ENCODE results near the gene PUS3.

The PUS3 gene

DNA sequence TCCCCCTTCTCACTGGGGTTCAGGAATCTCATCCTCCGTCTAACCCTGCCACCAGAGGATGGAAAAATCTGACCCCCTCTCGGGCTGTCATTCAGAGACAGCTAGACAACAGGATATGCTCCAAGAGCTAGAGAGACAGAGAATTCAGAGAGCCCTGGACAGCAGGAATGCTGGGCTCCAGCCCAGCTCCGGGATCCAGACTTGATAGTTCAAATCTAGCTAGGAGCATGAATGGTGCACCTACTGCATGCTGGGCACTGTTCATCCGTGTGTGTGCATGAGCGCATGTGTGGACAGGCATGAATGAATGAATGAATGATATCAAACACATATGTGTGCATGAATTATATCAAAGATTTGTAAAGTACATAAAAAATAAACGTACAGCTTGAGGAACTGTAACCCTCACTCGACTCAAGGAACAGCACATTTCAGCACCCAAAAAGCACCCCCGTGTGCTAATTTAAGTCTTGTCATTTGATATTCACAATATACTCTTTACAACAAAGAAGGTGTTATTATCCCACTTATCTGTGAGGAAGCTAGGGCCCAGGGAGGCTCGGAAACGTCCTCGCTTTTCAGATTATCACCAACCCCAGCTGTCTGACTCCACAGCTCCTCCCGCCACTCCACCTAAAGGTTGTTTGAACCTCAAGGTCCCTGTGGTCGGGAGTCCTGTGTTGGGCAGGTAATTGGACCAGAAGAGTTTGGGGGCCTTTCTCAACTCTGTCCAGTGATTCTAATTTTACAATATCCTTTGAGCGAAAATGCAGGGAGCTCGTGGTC lies 42.2 kb upstream of the PUS3 start:
- TF ChIP-seq, protein P1, sequence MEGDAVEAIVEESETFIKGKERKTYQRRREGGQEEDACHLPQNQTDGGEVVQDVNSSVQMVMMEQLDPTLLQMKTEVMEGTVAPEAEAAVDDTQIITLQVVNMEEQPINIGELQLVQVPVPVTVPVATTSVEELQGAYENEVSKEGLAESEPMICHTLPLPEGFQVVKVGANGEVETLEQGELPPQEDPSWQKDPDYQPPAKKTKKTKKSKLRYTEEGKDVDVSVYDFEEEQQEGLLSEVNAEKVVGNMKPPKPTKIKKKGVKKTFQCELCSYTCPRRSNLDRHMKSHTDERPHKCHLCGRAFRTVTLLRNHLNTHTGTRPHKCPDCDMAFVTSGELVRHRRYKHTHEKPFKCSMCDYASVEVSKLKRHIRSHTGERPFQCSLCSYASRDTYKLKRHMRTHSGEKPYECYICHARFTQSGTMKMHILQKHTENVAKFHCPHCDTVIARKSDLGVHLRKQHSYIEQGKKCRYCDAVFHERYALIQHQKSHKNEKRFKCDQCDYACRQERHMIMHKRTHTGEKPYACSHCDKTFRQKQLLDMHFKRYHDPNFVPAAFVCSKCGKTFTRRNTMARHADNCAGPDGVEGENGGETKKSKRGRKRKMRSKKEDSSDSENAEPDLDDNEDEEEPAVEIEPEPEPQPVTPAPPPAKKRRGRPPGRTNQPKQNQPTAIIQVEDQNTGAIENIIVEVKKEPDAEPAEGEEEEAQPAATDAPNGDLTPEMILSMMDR (IDR thresholded peaks at IDR 0.05; ENCODE audit: low read length, missing control alignments): no peak
- no peak overlapping the region for H3K4me3 ChIP-seq (replicated peaks; ENCODE audit: low read depth, low read length)
- no peak for DNase-seq (ENCODE audit: low read depth)

DNA sequence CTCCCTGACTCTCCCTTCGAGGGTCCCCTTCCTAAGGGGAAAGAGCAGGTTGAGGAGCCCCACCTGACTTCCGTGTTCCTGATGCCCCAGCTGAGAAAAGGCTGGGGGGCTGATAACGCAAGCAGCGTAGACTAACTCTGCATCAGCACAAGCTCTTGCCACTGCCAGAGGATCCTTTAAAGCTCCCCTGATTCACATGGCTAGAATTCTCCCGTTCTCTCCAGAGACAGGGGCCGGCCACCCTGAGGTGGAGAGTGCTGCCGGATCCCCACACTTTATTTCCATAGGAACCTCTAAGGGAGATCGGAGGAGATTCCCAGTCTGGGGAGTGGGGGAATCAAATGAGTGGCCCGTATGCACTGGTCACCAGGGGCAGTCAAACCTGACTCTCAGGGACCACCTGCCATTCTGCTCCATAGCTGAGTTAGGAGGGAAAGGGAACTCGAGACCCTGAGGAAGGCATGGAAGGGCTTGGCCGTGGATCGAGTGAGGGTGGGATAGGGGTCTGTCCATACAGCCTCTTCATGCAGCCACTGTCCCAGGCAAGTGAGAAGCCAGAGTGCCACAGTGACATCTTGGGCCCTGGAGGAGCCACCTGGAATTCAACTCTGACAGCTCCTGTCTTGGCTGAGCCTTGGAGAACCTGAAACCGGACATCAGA lies 41.5 kb upstream of the PUS3 start:
- TF ChIP-seq, protein P1 (IDR thresholded peaks at IDR 0.05; ENCODE audit: low read length, missing control alignments): no peak
- DNase-seq (ENCODE audit: low read depth): no peak

DNA sequence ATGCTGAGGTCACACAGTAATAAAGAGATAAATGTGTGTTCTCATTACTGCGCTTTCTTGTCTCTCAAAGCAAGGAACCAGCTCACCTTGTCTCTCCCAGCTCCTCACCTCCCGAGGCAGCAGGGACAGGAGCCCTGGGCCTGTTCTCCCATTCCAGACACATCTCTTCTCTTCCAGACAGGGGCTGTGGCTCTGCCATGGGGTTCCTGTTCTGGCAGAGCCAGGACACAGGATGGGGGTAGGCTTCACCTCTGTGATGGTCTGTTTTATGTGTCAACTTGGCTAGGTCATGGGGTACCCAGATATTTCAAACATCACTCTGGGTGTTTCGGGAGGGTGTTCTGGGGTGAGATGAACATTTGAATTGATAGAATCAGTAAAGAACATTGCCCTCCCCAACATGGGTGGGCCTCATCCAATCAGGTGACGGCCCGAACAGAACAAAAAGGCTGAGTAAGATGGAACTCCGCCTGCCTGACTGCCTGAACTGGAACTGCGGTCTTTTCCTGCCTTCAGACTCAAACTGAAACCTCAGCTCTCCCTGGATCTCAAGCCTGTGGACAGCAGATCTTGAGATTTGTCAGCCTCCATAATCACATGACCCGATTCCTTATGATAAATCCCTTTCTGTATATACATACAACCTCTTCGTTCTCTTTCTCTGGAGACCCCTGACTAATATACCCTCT lies 40.8 kb upstream of the PUS3 start:
- H3K4me3 ChIP-seq (replicated peaks; ENCODE audit: low read depth, low read length): no peak overlapping the region
- DNase-seq (ENCODE audit: low read depth): no peak
- TF ChIP-seq, protein P1 (IDR thresholded peaks at IDR 0.05; ENCODE audit: low read length, missing control alignments): no peak

More for the DNA sequence above, 41.5 kb upstream of the PUS3 start:
- H3K4me3 ChIP-seq (replicated peaks; ENCODE audit: low read depth, low read length): no peak overlapping the region

DNA sequence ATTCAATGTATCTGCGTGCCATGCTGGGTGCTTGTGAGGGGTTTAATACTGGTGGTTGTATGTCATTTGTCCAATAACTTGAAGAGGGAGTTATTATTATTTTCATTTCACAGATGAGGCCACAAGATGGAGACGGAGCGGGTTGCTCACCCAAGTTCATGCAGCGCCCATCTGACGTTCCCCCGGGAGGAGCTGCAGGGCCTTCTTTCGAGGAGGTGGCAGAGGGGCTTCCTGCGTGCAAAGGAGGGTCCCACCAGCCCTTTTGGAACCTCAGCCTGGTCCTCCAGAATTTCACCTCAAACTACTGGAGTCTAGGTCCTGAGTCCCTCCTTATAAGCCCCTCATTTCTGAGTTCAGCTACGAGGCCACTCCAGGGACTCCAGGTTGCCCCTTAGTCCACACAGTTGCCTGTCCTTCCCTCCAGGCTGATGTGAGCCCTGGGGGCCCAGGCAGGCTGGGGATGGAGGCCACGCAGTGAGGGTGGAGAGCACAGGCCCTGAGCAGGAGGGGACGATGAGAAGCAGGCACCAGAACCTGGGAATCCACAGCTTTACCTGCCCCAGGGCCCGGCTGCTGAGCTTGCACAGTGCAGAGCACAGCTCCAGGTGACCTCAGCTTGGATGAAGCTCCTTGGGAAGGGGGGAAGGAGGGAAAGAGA lies 39.9 kb upstream of the PUS3 start:
- TF ChIP-seq, protein P1 (IDR thresholded peaks at IDR 0.05; ENCODE audit: low read length, missing control alignments): no peak
- no peak for DNase-seq (ENCODE audit: low read depth)
- no peak overlapping the region for H3K4me3 ChIP-seq (replicated peaks; ENCODE audit: low read depth, low read length)

DNA sequence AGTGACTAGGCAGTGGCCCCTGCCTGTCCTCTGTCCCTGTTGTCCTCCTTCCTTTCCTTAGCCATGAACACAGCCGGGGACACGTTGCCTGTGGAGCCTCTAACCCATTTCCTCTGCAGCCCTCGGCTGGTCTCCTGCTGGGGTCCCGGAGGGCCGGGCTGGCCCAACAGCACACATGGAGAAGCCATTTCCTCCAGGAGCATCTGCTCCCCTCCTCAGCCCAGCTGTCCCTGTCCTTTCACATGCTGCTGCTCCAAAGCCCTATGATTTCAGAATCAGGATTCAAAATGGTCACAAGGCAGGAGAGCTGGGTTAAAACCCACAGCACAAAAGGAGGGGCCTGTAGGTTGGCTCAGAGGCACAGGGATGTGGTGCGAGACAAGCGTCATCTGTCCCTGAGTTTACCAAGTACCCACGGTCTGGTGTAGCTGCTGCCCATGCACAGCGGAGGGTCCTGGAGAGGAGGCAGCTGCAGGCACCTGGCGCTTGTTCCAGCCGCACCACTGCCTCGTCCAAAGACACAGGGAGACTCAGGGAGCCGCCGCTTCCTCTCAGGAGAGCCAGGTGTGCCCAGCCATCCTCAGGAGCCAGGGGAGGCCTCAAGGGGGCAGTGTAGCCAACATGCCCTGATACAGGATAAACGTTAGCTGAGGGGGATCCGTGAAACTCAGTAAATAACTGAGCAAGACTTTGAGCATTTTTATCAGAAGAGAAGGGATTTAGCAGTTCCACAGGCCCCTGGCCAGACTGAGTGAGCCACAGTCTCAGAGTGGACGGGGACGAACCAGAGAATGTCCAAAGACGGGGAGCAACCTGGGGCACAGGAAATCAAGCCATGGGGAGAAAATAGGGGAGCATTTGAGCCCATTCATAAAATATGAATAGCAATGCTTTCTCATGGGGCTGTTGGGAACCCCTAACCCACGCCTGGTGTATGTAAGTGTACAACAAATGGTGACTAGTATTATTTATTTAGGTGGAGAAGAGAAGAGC lies 38.9 kb upstream of the PUS3 start:
- peak; percentile 34 for DNase-seq (ENCODE audit: low read depth)
- TF ChIP-seq, protein P1 (IDR thresholded peaks at IDR 0.05; ENCODE audit: low read length, missing control alignments): peak; percentile 70
- no peak overlapping the region for H3K4me3 ChIP-seq (replicated peaks; ENCODE audit: low read depth, low read length)

DNA sequence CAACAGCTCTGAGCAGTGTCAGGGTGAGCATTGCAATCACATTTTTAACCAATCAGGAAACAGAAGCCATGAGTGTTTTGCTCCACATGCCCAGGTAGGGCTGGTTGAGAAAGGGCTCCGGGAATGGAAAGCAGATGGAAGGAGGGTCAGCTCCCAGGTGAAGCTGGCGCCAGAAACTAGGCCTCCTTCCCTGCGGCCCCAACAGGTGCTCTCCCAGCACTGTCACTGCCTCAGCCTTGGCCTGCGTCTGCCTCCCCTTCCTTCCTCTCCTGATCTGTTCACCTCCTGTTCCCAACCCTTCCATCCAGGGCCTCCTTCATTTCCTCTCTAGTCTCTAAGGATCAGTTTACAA lies 38.2 kb upstream of the PUS3 start:
- H3K4me3 ChIP-seq (replicated peaks; ENCODE audit: low read depth, low read length): no peak overlapping the region
- no peak for DNase-seq (ENCODE audit: low read depth)
- TF ChIP-seq, protein P1 (IDR thresholded peaks at IDR 0.05; ENCODE audit: low read length, missing control alignments): no peak

All from fibroblast of pulmonary artery (primary cell).